AG09309 (cell line): ENCODE measurements around the gene PDK3.

Experiments used
- DNase-seq: peaks from one replicate; pipeline ENCODE4 v3.0.0-alpha.2; 2010; ENCODE audit warnings: low read depth
- H3K4me3 ChIP-seq: 2 replicates; pipeline ENCODE4 v1.5.1; 2011; ENCODE audit warnings: mild to moderate bottlenecking, low read depth, low read length, moderate library complexity; ENCODE audit not compliant: control insufficient read depth
- CTCF ChIP-seq: IDR thresholded peaks from 2 replicates; pipeline ENCODE4 v1.5.1; 2011; ENCODE audit warnings: mild to moderate bottlenecking, low read depth, low read length, inconsistent platforms; ENCODE audit not compliant: insufficient read depth, control insufficient read depth; ENCODE audit errors: missing control alignments

The PDK3 gene

DNA sequence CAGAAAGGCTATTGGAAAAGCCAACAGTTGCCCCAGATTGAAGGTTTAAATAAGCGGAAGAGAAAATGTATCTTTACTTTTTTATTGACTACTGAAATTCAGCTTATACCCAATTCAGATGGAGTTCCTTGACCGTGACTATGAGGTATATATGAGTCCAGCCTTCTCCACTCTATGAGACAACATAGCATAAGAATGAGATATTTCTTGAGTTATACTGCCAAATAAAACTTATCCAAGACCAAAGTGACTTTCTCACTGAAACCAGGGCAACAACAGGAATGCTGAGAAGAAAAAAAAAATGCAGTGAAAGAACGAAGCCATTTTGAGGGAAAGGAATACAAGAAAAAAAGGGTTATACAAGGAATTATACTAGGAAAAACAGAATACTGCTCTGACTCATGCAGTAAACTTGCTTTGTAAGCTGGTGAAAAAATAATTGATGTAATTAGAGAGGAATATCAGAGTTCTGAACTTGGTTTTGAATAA lies 16.3 kb upstream of the PDK3 start:
- TF ChIP-seq CTCF, result no peak

DNA sequence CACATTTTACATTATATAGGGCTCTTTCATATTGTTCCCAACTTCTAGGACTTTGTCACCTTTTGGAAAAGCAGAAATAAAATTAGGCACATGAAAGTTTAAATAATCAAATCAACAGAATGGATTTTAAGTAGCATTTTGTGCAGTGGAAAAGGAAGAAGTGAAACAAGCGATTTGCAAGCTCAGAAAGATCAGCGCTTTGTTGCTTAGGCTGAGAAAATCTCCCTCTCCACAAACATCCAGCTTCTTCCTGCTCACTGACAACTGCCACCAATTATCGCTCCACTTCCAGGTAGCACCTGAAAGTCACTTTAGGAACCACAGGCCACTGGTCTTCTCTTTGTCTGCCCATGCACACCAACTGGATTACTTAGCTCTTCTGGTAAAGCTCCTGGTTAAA lies 2.0 kb upstream of the PDK3 start:
- no peak for TF ChIP-seq CTCF
- no peak overlapping the region for H3K4me3 ChIP-seq
- DNase-seq, result no peak

More for the DNA sequence above, 16.3 kb upstream of the PDK3 start:
- H3K4me3 ChIP-seq, result no peak overlapping the region
- no peak for DNase-seq

DNA sequence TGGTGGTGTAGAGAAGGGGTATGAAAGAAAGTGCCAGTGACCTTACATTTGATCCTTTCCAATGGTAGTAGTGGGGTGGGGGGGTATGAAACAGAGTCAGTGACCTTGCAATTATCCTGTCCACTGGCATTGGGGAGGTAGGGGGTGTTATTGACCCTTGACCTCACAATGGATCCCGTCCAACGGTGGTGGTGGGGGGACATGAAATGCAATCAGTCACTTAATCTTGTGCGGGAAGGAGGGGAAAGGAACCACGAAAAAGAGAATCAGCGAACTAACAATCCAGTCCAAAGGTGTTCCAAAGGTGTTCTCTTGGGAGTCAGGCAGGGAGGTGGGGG lies 619 bp upstream of the PDK3 start:
- H3K4me3 ChIP-seq, result peak overlapping the region; percentile 54
- no peak for DNase-seq
- no peak for TF ChIP-seq CTCF

DNA sequence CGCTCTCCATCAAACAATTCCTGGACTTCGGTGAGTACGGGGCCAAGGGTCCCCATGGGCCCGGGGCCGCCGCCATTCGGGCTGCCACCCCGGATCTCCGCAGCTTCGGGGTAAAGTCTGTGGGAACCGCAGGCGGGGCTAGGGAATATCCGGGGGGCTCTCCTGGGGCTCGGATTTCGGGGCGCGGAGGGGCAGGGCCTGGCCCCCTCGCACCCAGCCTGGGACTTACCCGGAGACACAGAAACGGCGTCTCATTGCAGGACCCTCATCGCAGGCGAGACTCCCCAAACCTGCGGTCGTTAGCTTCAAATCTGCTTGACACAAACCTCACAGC lies 413 bp downstream of the PDK3 start:
- DNase-seq, result no peak
- no peak for TF ChIP-seq CTCF
- H3K4me3 ChIP-seq, result peak overlapping the region; percentile 63

DNA sequence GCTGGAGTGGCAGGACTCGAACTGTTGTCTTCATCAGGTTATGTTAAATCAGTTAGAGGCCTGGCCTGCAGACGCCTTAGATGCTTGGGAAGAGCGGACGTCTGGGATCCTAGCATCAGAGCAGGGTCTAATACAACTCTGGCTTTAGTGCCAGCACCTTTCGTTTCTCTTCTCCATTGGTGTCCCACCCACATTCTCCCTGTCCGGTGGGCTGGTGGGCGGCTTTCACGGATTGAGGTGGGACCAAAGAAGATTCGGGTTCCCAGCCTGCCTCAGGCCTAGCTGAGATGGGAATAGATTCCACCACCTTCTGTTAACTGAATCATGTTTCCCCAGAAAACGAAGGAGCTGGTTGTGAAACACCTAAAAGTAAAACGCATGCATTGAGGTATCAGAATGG lies 939 bp downstream of the PDK3 start:
- no peak for TF ChIP-seq CTCF
- H3K4me3 ChIP-seq, result no peak overlapping the region; the same call in 1 of the 2 replicates
- no peak for DNase-seq

- no peak overlapping the region for H3K4me3 ChIP-seq
- no peak for DNase-seq
- no peak for TF ChIP-seq CTCF
Observed at GRCh38 chrX:24468245-24468644, 3.2 kb downstream of the PDK3 start.

GRCh38 chrX:24471808-24472207 lies 6.7 kb downstream of the PDK3 start:
- no peak overlapping the region for H3K4me3 ChIP-seq
- no peak for DNase-seq
- TF ChIP-seq CTCF, result no peak
